GM12892 (cell line): ENCODE results near the gene CYSTM1.

Experiments
- POLR2A ChIP-seq: IDR thresholded peaks from 2 replicates; pipeline ENCODE4 v1.6.1; 2011; ENCODE audit warnings: low read depth, low read length, control low read depth
- POLR2AphosphoS5 ChIP-seq: IDR thresholded peaks from 2 replicates; pipeline ENCODE4 v1.6.1; 2011; ENCODE audit warnings: low read depth, low read length, control low read depth

DNA sequence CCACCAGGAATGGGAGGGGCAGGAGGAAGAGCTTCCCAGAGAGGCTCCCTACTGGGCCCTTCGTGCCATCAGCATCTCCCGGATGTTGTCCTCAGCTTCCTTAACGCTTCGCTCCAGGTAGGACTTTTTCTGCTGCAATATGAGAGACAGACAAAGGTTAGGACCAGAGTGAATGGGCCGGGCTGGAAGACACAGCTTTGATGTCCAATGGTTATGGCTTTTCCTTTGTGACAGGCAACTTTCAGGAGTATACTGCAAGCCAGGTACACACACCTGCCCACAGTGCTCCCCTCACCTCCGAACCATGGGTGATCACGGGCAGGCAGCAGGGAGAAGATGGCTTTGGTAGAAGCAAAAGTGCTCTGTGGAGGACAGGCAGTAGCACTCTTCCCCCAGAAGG, 70.9 kb downstream of the CYSTM1 start:
- TF ChIP-seq POLR2AphosphoS5 (no peak), POLR2A (no peak)
